GM18505 (cell line): Measurements from ENCODE around the gene TRIM38.

ENCODE experiments used
- ATAC-seq: cut with Tn5 transposase; IDR thresholded peaks from one replicate; pipeline ENCODE4 v1.9.1; 2021; ENCODE audit not compliant: unreplicated experiment
- POLR2A ChIP-seq: IDR thresholded peaks from 4 replicates; pipeline ENCODE4 v1.6.1; 2011; ENCODE audit warnings: borderline replicate concordance; ENCODE audit not compliant: insufficient read depth, insufficient read length; ENCODE audit errors: extremely low read depth

Gene TRIM38

DNA sequence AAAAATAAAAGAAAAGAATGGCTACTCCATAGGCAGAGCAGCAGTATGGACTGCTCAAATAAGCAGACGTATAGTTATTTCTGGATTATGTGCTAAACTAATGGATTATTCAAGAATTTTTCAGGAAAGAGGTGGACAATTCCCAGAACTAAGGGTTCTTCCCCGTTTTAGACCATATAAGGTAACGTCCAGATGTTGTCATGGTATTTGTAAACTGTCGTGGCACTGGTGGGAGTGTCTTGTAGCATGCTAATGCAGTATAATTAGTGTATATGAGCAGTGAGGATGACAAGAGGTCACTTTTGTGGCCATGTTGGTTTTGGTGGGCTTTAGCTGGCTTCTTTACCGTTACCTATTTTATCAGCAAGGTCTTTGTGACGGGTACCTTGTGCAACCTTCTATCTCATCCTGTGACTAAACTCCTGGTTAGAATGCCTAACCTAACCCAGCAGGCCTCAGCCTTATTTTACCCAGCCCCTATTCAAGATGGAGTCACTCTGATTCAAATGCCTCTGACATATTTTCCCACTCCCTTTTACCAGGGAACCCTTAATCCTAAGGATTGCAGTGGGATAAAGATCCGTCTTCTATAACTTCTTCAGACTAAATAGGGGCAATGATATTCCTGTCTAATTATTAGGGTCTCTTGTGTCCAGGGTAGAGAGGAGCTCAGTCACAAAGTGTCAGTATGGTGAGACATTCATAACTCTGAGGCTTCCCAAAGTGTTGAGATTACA, 11.1 kb upstream of the TRIM38 start:
- no peak for ATAC-seq
- no peak for TF ChIP-seq POLR2A

DNA sequence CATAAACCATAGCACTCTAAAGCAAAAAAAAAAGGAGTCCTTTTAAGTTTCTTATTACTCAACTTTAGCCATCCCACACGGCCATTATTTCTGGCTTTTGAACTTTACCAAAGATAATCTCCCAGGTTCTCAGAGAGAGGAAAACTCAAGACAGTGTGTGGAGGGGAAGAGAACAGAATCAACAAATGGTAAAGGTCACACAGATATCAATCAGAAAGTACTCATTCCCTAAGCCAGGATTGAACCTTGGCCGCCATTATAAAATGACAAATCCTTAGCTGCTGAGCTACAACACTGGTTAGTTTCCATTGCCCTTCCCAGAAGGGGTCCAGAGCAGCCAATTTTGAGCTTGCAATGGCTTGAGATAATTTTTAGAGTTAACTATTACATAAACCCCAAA, 10.1 kb upstream of the TRIM38 start:
- TF ChIP-seq POLR2A = no peak

DNA sequence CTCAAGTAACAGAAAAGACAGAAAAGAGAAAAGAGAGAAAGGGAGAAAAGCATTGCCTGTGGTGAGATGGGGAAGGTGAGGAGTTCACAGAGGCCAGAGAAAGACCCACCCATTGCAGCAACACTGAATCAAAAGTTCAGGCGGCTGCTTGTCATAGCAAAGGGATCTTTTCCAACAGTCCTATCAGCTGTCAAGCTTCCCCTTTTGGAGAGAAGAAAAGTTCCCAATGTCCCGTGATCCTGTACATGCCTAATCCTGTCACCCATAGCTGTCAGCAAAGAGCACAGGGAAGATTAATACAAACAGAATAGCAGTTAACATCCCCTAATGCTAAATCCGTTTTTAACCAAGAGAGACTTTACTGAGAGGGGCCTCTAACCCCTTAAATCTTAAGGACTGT, 8.9 kb upstream of the TRIM38 start:
- TF ChIP-seq POLR2A = no peak
- ATAC-seq = no peak

More for the DNA sequence above, 10.1 kb upstream of the TRIM38 start:
- ATAC-seq = no peak

GRCh38 chr6:25954756-25955155, 7.8 kb upstream of the TRIM38 start:
- ATAC-seq = no peak
- TF ChIP-seq POLR2A = no peak

DNA sequence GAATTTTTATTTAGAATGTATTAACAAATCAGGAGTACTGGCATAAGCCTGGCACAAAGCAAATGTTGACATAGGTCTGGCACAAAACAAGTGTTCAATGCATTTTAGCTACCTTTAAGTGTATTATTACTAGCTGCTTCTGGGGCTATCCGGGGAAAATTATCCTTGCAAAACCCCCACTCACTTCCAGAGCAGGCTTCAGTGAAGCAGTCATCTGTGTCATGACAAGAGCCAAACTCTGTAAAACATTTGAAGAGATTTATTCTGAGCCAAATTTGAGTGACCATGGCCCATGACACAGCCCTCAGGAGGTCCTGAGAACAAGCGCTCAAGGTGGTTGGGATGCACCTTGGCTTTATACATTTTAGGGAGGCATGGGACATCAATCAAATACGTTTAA, 6.4 kb upstream of the TRIM38 start:
- ATAC-seq = no peak
- TF ChIP-seq POLR2A = no peak

DNA sequence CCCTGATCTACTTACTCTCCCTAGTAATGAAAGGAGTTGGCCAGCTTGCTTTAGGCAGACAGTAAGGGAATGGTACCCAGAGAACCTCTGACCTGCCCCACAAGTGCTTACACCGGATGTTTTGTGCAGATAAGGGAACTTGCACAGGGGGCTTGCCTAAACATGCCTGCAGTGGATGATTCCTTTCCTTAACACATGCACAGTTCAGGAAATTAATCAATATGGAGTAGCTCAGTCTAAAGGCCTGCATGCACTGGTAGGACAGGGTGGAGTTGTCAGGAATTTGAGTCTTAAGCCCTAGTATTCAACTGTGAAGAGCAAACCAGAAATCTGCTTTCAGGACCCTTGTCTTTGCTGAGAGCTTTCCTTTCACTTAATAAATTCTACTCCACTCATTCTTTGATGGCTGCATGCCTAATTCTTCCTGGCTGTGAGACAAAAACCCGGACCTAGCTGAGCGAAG, 3.9 kb upstream of the TRIM38 start:
- ATAC-seq = no peak
- no peak for TF ChIP-seq POLR2A

GRCh38 chr6:25959890-25960536, 2.6 kb upstream of the TRIM38 start:
- no peak for ATAC-seq
- no peak for TF ChIP-seq POLR2A

DNA sequence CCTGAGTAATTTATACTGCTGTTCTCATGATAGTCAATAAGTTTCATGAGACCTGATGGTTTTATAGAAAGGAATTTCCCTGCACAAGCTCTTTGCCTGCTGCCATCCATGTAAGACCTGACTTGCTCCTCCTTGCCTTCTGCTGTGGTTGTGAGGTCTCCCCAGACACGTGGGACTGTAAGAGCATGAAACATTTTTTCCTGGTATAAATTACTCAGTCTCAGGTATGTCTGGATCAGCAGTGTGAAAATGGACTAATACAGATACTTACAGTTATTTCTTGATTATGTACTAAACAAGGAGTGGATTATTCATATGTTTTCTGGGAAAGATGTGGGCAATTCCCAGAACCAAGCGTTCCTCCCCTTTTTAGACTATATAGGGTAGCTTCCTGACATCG, 1.9 kb upstream of the TRIM38 start:
- no peak for TF ChIP-seq POLR2A
- no peak for ATAC-seq

- ATAC-seq = no peak
- no peak for TF ChIP-seq POLR2A
Measured at GRCh38 chr6:25961619-25962148, 918 bp upstream of the TRIM38 start.

DNA sequence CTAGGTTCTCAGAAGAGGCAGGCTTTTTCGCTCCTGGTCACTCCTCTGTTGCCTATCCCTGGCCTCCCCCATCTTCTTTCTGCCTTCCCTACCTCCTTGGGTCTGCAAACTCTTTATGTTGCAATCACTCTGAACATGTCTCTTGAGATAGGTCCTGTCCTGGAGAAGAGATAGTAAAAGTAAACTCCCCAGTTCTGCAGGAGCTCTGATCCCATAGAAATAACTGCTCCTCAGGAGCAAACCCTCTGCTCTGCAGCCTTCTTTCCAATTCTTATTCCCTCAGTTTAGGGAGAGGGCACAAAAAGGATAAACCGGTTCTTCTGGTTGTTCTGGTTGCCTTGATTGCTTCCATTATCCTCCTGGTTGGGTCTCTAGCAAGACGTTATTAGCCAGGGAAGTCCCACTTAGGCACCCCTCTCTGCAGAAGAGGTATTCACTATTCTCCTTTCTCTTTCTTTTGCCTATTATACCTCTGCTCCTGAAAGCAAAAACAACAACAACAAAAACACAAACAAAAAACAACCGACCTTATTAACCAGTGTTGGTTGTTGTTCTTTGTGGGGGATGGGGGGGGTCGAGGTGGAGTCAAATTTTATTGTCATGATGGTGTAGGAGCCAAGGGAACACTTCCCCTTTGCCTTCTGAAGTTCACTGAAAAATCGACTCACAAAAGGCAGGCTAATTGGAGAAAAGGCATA, 973 bp downstream of the TRIM38 start:
- no peak for TF ChIP-seq POLR2A
- ATAC-seq = no peak

DNA sequence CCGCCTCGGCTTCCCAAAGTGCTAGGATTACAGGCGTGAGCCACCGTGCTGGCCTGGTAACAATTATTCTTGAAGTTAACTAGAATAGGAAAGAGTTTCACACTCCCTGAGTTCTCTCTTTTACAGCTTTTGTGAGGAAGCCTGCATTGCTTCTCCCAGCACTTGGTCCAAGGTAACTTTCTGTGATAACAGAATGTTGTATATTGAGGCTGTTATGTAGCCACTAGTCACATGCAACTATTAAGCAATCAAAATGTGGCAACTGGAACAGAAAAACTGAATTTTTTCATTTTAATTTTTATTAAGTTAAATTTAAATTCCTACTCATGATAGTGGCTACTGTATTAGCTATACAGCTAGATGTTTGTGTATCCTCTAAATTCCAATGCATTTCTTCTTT, 2.5 kb downstream of the TRIM38 start:
- no peak for ATAC-seq
- TF ChIP-seq POLR2A = no peak

GRCh38 chr6:25966711-25967110, 4.1 kb downstream of the TRIM38 start:
- no peak for TF ChIP-seq POLR2A
- ATAC-seq = no peak

DNA sequence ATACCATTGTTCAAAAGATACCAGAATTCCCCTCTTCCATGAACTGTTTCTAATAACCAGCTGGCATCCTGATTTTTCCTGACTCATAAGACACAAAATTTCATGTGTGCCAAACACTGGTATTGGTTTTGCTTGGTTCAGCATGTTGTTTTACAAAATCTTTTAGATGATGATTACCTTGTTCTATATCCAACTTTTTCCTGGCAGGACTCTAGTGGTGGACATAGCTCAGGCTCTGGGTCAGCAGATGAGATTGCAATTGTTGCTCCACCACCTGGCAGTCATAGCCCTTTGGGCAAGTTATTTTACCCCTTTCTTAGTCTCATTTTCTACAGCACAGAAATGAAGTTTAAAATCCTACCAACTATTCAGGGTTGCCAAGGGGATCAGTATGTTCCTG, 6.2 kb downstream of the TRIM38 start:
- ATAC-seq = no peak
- TF ChIP-seq POLR2A = no peak
